WTC11 (cell line): ENCODE results near the gene EEF2K. TPM values are rescaled to one million over a fixed set of nuclear protein-coding genes. Genes with fewer than 3 reads are reported as not detected.

ENCODE experiments used
- ETV6 ChIP-seq: sonication (generic); formaldehyde crosslinking; IDR thresholded peaks from 2 replicates; pipeline ENCODE4 v1.8.1; 2022; ENCODE audit warnings: mild to moderate bottlenecking, missing genetic modification reagents
- GABPB1 ChIP-seq: sonication (generic); formaldehyde crosslinking; IDR thresholded peaks from 2 replicates; pipeline ENCODE4 v1.8.1; 2023; ENCODE audit warnings: mild to moderate bottlenecking, missing genetic modification reagents
- NR1H2 ChIP-seq: sonication (generic); formaldehyde crosslinking; IDR thresholded peaks from 2 replicates; pipeline ENCODE4 v1.9.0; 2021; ENCODE audit warnings: mild to moderate bottlenecking, moderate library complexity, missing genetic modification reagents
- RORB ChIP-seq: fragments of 250-450 bp; sonication (Bioruptor Pico); IDR thresholded peaks from 2 replicates; pipeline ENCODE4 v1.9.0; 2021; ENCODE audit warnings: mild to moderate bottlenecking
- SMAD3 ChIP-seq: sonication (generic); formaldehyde crosslinking; IDR thresholded peaks from 2 replicates; pipeline ENCODE4 v1.8.0; 2022; ENCODE audit warnings: missing genetic modification reagents, mild to moderate bottlenecking, borderline replicate concordance
- ZNF121 ChIP-seq: sonication (generic); formaldehyde crosslinking; IDR thresholded peaks from 2 replicates; pipeline ENCODE4 v1.8.0; 2023; ENCODE audit warnings: missing genetic modification reagents
- ZNF232 ChIP-seq: sonication (generic); formaldehyde crosslinking; IDR thresholded peaks from 2 replicates; pipeline ENCODE4 v1.8.0; 2022; ENCODE audit warnings: mild to moderate bottlenecking, missing genetic modification reagents
- ZNF263 ChIP-seq: sonication (generic); formaldehyde crosslinking; IDR thresholded peaks from 2 replicates; pipeline ENCODE4 v1.8.1; 2022; ENCODE audit warnings: low read depth, mild to moderate bottlenecking, moderate library complexity, missing genetic modification reagents
- total RNA-seq: library from RNA; stranded (reverse); gene quantifications from 3 replicates; pipeline ENCODE4 v1.2.3, GENCODE V29; 2021
- TF ChIP-seq, protein P1 (sequence below): sonication (generic); formaldehyde crosslinking; IDR thresholded peaks from 2 replicates; pipeline ENCODE4 v1.8.1; 2022; ENCODE audit warnings: mild to moderate bottlenecking, moderate library complexity, missing genetic modification reagents
- TF ChIP-seq, protein P2 (sequence below): sonication (generic); formaldehyde crosslinking; IDR thresholded peaks from 2 replicates; pipeline ENCODE4 v1.8.1; 2023; ENCODE audit warnings: mild to moderate bottlenecking, missing genetic modification reagents
- TF ChIP-seq, protein P3 (sequence below): fragments of 250-450 bp; sonication (Bioruptor Pico); IDR thresholded peaks from 2 replicates; pipeline ENCODE4 v1.8.0; 2021; ENCODE audit warnings: mild to moderate bottlenecking
- TF ChIP-seq, protein P4 (sequence below): sonication (generic); formaldehyde crosslinking; IDR thresholded peaks from 2 replicates; pipeline ENCODE4 v1.8.0; 2023; ENCODE audit warnings: missing genetic modification reagents, mild to moderate bottlenecking, borderline replicate concordance
- TF ChIP-seq, protein P5 (sequence below): fragments of 250-450 bp; sonication (Bioruptor Pico); conservative IDR thresholded peaks from 2 replicates; pipeline ENCODE4 v1.9.0; 2021; ENCODE audit warnings: mild to moderate bottlenecking
- TF ChIP-seq, protein P6 (sequence below): sonication (generic); formaldehyde crosslinking; IDR thresholded peaks from 2 replicates; pipeline ENCODE4 v1.8.1; 2023; ENCODE audit warnings: mild to moderate bottlenecking, missing genetic modification reagents, moderate library complexity
- TF ChIP-seq, protein P7 (sequence below): fragments of 250-450 bp; sonication (Bioruptor Pico); IDR thresholded peaks from 2 replicates; pipeline ENCODE4 v1.9.0; 2021; ENCODE audit warnings: mild to moderate bottlenecking
- TF ChIP-seq, protein P8 (sequence below): sonication (generic); formaldehyde crosslinking; IDR thresholded peaks from 2 replicates; pipeline ENCODE4 v1.8.0; 2022; ENCODE audit warnings: mild to moderate bottlenecking, missing genetic modification reagents
- TF ChIP-seq, protein P9 (sequence below): sonication (generic); formaldehyde crosslinking; IDR thresholded peaks from 2 replicates; pipeline ENCODE4 v1.8.1; 2023; ENCODE audit warnings: mild to moderate bottlenecking, missing genetic modification reagents

The EEF2K gene
- total RNA-seq, 1 experiment from 2014 or later = 26.7 TPM

DNA sequence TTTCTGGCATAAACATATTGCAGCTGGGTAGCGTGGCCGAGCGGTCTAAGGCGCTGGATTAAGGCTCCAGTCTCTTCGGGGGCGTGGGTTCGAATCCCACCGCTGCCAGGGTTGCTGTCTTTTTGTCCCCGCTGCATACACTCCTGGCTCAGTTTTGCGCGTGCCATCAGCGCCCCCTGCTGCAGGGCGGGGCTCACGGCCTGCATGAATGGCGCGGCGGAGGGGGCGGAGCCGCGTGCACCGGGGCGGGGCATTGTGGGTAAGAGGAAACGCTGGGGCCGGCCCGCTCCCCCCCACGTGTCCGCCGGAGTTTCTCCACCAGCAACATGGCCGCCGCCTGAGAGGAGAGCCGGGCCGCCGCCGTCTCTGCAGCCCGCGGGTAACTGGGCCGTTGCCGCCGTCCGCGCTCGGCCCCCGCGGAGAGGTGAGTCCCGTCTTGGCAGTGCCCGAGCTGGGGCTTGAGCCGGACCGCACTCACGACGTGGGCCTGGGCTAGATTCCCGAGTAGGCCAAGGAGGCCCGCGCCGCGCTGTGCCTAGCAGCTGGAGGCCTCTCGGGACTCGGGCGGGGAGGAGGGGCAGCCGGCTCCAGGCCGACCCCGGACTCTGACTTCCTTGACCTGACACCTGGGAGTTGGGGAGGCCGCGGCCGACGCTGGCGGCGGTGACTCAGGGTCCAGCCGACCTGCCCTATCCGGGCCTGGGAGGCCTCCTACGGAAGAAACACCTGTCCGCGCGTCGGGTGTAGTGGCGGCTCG is 91.2 kb downstream of the EEF2K start, which contains the start of gene POLR3E (continued):
- TF ChIP-seq, protein P1, sequence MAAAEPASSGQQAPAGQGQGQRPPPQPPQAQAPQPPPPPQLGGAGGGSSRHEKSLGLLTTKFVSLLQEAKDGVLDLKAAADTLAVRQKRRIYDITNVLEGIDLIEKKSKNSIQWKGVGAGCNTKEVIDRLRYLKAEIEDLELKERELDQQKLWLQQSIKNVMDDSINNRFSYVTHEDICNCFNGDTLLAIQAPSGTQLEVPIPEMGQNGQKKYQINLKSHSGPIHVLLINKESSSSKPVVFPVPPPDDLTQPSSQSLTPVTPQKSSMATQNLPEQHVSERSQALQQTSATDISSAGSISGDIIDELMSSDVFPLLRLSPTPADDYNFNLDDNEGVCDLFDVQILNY = peak; percentile 58; the same call in 1 of the 2 replicates
- TF ChIP-seq, protein P2, sequence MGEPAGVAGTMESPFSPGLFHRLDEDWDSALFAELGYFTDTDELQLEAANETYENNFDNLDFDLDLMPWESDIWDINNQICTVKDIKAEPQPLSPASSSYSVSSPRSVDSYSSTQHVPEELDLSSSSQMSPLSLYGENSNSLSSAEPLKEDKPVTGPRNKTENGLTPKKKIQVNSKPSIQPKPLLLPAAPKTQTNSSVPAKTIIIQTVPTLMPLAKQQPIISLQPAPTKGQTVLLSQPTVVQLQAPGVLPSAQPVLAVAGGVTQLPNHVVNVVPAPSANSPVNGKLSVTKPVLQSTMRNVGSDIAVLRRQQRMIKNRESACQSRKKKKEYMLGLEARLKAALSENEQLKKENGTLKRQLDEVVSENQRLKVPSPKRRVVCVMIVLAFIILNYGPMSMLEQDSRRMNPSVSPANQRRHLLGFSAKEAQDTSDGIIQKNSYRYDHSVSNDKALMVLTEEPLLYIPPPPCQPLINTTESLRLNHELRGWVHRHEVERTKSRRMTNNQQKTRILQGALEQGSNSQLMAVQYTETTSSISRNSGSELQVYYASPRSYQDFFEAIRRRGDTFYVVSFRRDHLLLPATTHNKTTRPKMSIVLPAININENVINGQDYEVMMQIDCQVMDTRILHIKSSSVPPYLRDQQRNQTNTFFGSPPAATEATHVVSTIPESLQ (CRISPR knock-in tag) = no peak
- TF ChIP-seq, protein P3, sequence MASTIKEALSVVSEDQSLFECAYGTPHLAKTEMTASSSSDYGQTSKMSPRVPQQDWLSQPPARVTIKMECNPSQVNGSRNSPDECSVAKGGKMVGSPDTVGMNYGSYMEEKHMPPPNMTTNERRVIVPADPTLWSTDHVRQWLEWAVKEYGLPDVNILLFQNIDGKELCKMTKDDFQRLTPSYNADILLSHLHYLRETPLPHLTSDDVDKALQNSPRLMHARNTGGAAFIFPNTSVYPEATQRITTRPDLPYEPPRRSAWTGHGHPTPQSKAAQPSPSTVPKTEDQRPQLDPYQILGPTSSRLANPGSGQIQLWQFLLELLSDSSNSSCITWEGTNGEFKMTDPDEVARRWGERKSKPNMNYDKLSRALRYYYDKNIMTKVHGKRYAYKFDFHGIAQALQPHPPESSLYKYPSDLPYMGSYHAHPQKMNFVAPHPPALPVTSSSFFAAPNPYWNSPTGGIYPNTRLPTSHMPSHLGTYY (CRISPR knock-in tag) = no peak
- TF ChIP-seq ETV6 (CRISPR knock-in tag) (no peak; the same call in none of the 2 replicates), NR1H2 (CRISPR knock-in tag) (no peak), ZNF121 (CRISPR knock-in tag) (no peak), GABPB1 (peak; percentile 93), SMAD3 (CRISPR knock-in tag) (peak; percentile 47; the same call in 1 of the 2 replicates), ZNF263 (peak; percentile 32; the same call in 1 of the 2 replicates), RORB (CRISPR knock-in tag) (no peak), ZNF232 (CRISPR knock-in tag) (peak; percentile 82; the same call in 1 of the 2 replicates)
- TF ChIP-seq, protein P4, sequence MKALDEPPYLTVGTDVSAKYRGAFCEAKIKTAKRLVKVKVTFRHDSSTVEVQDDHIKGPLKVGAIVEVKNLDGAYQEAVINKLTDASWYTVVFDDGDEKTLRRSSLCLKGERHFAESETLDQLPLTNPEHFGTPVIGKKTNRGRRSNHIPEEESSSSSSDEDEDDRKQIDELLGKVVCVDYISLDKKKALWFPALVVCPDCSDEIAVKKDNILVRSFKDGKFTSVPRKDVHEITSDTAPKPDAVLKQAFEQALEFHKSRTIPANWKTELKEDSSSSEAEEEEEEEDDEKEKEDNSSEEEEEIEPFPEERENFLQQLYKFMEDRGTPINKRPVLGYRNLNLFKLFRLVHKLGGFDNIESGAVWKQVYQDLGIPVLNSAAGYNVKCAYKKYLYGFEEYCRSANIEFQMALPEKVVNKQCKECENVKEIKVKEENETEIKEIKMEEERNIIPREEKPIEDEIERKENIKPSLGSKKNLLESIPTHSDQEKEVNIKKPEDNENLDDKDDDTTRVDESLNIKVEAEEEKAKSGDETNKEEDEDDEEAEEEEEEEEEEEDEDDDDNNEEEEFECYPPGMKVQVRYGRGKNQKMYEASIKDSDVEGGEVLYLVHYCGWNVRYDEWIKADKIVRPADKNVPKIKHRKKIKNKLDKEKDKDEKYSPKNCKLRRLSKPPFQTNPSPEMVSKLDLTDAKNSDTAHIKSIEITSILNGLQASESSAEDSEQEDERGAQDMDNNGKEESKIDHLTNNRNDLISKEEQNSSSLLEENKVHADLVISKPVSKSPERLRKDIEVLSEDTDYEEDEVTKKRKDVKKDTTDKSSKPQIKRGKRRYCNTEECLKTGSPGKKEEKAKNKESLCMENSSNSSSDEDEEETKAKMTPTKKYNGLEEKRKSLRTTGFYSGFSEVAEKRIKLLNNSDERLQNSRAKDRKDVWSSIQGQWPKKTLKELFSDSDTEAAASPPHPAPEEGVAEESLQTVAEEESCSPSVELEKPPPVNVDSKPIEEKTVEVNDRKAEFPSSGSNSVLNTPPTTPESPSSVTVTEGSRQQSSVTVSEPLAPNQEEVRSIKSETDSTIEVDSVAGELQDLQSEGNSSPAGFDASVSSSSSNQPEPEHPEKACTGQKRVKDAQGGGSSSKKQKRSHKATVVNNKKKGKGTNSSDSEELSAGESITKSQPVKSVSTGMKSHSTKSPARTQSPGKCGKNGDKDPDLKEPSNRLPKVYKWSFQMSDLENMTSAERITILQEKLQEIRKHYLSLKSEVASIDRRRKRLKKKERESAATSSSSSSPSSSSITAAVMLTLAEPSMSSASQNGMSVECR = peak; percentile 92; the same call in 1 of the 2 replicates
- TF ChIP-seq, protein P5, sequence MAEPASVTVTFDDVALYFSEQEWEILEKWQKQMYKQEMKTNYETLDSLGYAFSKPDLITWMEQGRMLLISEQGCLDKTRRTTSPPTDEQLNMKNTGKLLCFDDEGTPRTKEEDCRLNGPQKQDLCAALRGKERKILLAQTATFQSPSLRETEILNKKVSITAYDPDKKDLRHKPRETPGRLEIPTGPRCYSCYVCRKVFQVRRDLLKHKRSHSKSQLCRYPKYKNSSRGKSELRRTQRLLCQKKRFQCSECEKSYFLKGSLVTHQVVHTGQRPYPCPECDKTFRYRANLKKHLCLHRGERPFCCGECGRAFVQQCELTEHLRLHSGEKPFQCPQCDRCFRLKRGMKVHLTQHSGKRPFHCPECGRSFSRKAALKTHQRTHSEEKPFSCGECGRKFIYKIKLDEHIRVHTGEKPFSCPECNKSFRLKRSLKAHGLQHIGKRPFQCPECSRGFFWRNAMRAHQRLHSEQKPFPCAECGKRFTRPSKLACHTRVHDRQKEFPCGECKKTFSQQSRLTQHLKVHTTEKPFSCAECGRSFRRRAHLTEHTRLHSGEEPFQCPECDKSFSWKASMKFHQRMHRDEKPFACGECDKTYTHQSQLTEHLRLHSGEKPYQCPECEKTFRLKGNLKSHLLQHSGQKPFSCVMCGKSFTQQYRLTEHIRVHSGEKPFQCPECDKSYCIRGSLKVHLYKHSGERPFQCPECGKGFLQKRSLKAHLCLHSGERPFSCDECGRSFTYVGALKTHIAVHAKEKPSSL = no peak
- TF ChIP-seq, protein P6, sequence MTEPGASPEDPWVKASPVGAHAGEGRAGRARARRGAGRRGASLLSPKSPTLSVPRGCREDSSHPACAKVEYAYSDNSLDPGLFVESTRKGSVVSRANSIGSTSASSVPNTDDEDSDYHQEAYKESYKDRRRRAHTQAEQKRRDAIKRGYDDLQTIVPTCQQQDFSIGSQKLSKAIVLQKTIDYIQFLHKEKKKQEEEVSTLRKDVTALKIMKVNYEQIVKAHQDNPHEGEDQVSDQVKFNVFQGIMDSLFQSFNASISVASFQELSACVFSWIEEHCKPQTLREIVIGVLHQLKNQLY (CRISPR knock-in tag) = 0 out of 2 replicates have a peak, but pooled peaks have one; percentile 48
- TF ChIP-seq, protein P7, sequence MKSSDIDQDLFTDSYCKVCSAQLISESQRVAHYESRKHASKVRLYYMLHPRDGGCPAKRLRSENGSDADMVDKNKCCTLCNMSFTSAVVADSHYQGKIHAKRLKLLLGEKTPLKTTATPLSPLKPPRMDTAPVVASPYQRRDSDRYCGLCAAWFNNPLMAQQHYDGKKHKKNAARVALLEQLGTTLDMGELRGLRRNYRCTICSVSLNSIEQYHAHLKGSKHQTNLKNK (CRISPR knock-in tag) = no peak
- TF ChIP-seq, protein P8, sequence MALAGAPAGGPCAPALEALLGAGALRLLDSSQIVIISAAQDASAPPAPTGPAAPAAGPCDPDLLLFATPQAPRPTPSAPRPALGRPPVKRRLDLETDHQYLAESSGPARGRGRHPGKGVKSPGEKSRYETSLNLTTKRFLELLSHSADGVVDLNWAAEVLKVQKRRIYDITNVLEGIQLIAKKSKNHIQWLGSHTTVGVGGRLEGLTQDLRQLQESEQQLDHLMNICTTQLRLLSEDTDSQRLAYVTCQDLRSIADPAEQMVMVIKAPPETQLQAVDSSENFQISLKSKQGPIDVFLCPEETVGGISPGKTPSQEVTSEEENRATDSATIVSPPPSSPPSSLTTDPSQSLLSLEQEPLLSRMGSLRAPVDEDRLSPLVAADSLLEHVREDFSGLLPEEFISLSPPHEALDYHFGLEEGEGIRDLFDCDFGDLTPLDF (CRISPR knock-in tag) = no peak; the same call in 1 of the 2 replicates
- TF ChIP-seq, protein P9, sequence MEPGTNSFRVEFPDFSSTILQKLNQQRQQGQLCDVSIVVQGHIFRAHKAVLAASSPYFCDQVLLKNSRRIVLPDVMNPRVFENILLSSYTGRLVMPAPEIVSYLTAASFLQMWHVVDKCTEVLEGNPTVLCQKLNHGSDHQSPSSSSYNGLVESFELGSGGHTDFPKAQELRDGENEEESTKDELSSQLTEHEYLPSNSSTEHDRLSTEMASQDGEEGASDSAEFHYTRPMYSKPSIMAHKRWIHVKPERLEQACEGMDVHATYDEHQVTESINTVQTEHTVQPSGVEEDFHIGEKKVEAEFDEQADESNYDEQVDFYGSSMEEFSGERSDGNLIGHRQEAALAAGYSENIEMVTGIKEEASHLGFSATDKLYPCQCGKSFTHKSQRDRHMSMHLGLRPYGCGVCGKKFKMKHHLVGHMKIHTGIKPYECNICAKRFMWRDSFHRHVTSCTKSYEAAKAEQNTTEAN (CRISPR knock-in tag) = peak; percentile 96
